GM23338 (cell line): Measurements from ENCODE around the gene SMIM41. TPM values are rescaled to one million over a fixed set of nuclear protein-coding genes. Genes with fewer than 3 reads are reported as not detected.

Experiments used
- ATAC-seq: fragments of 200-7000 bp; cut with Tn5 transposase; 3 replicates; pipeline ENCODE4 v1.9.1; 2020
- DNase-seq: peaks from one replicate; pipeline ENCODE4 v3.0.0-alpha.2; 2015; ENCODE audit warnings: low spot score
- H2AFZ ChIP-seq: fragments of 200-600 bp; sonication (generic); 2 replicates; pipeline ENCODE4 v1.8.0; 2016; ENCODE audit warnings: antibody characterized with exemption, mild to moderate bottlenecking, moderate library complexity
- H3F3A ChIP-seq: fragments of 200-600 bp; sonication (generic); replicated peaks from 2 replicates; pipeline ENCODE4 v1.8.0; 2017; ENCODE audit warnings: antibody characterized with exemption, mixed run types, low read depth
- H3K27ac ChIP-seq: fragments of 200-600 bp; sonication (generic); 2 replicates; pipeline ENCODE4 v1.6.1; 2016; ENCODE audit warnings: low read depth
- H3K27me3 ChIP-seq: fragments of 200-600 bp; sonication (generic); 2 replicates; pipeline ENCODE4 v1.8.0; 2016; ENCODE audit warnings: mild to moderate bottlenecking, mixed run types, moderate library complexity; ENCODE audit not compliant: insufficient read depth
- H3K36me3 ChIP-seq: fragments of 200-600 bp; sonication (generic); 2 replicates; pipeline ENCODE4 v1.8.0; 2016; ENCODE audit warnings: mild to moderate bottlenecking; ENCODE audit not compliant: insufficient read depth
- H3K4me1 ChIP-seq: fragments of 200-600 bp; sonication (generic); 2 replicates; pipeline ENCODE4 v1.8.0; 2016; ENCODE audit warnings: mild to moderate bottlenecking, moderate library complexity; ENCODE audit not compliant: insufficient read depth
- H3K4me2 ChIP-seq: fragments of 200-600 bp; sonication (generic); 2 replicates; pipeline ENCODE4 v1.7.1; 2017; ENCODE audit warnings: mixed run types
- H3K4me3 ChIP-seq: fragments of 200-600 bp; sonication (generic); 2 replicates; pipeline ENCODE4 v1.6.1; 2016; ENCODE audit warnings: mixed run types
- H3K79me2 ChIP-seq: fragments of 200-600 bp; sonication (generic); replicated peaks from 2 replicates; pipeline ENCODE4 v1.8.0; 2017; ENCODE audit warnings: mild to moderate bottlenecking; ENCODE audit not compliant: insufficient read depth
- H3K9me2 ChIP-seq: fragments of 200-600 bp; sonication (generic); 2 replicates; pipeline ENCODE4 v1.8.0; 2017; ENCODE audit not compliant: insufficient read depth
- H4K20me1 ChIP-seq: fragments of 200-600 bp; sonication (generic); replicated peaks from 2 replicates; pipeline ENCODE4 v1.8.0; 2017; ENCODE audit warnings: mild to moderate bottlenecking; ENCODE audit not compliant: insufficient read depth
- H3K27ac Mint-ChIP-seq: 2 replicates; pipeline ENCODE4 v1.8.0; 2020; ENCODE audit warnings: inconsistent platforms, mild to moderate bottlenecking, moderate library complexity, mixed read lengths
- H3K27me3 Mint-ChIP-seq: 3 replicates; pipeline ENCODE4 v1.8.0; 2022; ENCODE audit warnings: low read depth, mild to moderate bottlenecking, moderate library complexity, mixed read lengths, inconsistent platforms; ENCODE audit not compliant: insufficient read depth, poor library complexity
- H3K36me3 Mint-ChIP-seq: 3 replicates; pipeline ENCODE4 v1.8.0; 2021; ENCODE audit warnings: low read depth, mild to moderate bottlenecking, inconsistent platforms, moderate library complexity, mixed read lengths
- H3K4me1 Mint-ChIP-seq: 3 replicates; pipeline ENCODE4 v1.8.0; 2020; ENCODE audit warnings: mild to moderate bottlenecking, inconsistent platforms, mixed read lengths
- H3K4me3 Mint-ChIP-seq: 3 replicates; pipeline ENCODE4 v1.8.0; 2021; ENCODE audit warnings: moderate library complexity, mild to moderate bottlenecking, inconsistent platforms, mixed read lengths
- H3K9me3 Mint-ChIP-seq: 3 replicates; pipeline ENCODE4 v1.8.0; 2020; ENCODE audit warnings: moderate library complexity, mild to moderate bottlenecking, inconsistent platforms, mixed read lengths
- CREB1 ChIP-seq: fragments of 250-450 bp; sonication (Bioruptor Pico); IDR thresholded peaks from 2 replicates; pipeline ENCODE4 v1.5.0; 2020; ENCODE audit warnings: low read depth, mild to moderate bottlenecking, moderate library complexity
- CTCF ChIP-seq, 2 experiments: fragments of 200-600 bp in 1 of 2; sonication (generic) in 1 of 2; conservative IDR thresholded peaks; 2 replicates each; pipeline versions ENCODE4 v1.5.1 to v1.6.1; 2016 to 2017; ENCODE audit warnings: antibody characterized with exemption in 2 of 2, low read depth in 2 of 2, mild to moderate bottlenecking in 2 of 2, moderate library complexity in 1 of 2
- ETS1 ChIP-seq: IDR thresholded peaks from 2 replicates; pipeline ENCODE4 v1.6.1; 2016; ENCODE audit warnings: antibody characterized with exemption
- EZH2 ChIP-seq: fragments of 200-600 bp; sonication (generic); IDR thresholded peaks from one replicate; pipeline ENCODE4 v1.8.0; 2017; ENCODE audit warnings: antibody characterized with exemption, mild to moderate bottlenecking, low read depth; ENCODE audit not compliant: unreplicated experiment
- EZH2phosphoT487 ChIP-seq: fragments of 200-600 bp; sonication (generic); IDR thresholded peaks from one replicate; pipeline ENCODE4 v1.8.1; 2018; ENCODE audit warnings: antibody characterized with exemption; ENCODE audit not compliant: unreplicated experiment
- JUNB ChIP-seq: IDR thresholded peaks from one replicate; pipeline ENCODE4 v1.6.1; 2016; ENCODE audit warnings: antibody characterized with exemption; ENCODE audit not compliant: unreplicated experiment
- NANOG ChIP-seq: IDR thresholded peaks from 2 replicates; pipeline ENCODE4 v1.6.1; 2016; ENCODE audit warnings: antibody characterized with exemption, borderline replicate concordance
- POLR2AphosphoS5 ChIP-seq: IDR thresholded peaks from 2 replicates; pipeline ENCODE4 v1.6.1; 2016; ENCODE audit warnings: antibody characterized with exemption, low read depth
- REST ChIP-seq: IDR thresholded peaks from one replicate; pipeline ENCODE4 v1.6.1; 2018; ENCODE audit warnings: antibody characterized with exemption; ENCODE audit not compliant: unreplicated experiment
- ZNF331 ChIP-seq: fragments of 250-450 bp; sonication (Bioruptor Pico); IDR thresholded peaks from 2 replicates; pipeline ENCODE4 v1.5.0; 2020; ENCODE audit warnings: low read depth, mild to moderate bottlenecking, moderate library complexity
- polyA plus RNA-seq: library from polyadenylated mRNA; unstranded; fragments of >200 nt; fragmentation: Nextera tagmentation; extraction: Ambion mirVana; gene quantifications from 2 replicates; pipeline ENCODE4 v1.2.1, GENCODE V29; 2016
- total RNA-seq: library from RNA; depleted of rRNA; stranded (reverse); fragments of >200 nt; shearing (Covaris generic); gene quantifications from 2 replicates; pipeline ENCODE4 v1.2.3, GENCODE V29; 2014

Gene SMIM41
- total and polyA plus RNA-seq, 2 experiments from 2014 or later: 0.66 TPM

GRCh38 chr12:52147964-52148463 is 68.5 kb downstream of the SMIM41 start (continued):
- TF ChIP-seq POLR2AphosphoS5 (no peak), ETS1 (no peak), EZH2phosphoT487 (no peak), ZNF331 (CRISPR knock-in tag) (no peak), EZH2 (no peak), REST (no peak), CTCF (conservative IDR thresholded peaks at IDR 0.05; ENCODE audit: low read depth in 2 of 2) (no peak)

GRCh38 chr12:52148464-52149181 is 69.1 kb downstream of the SMIM41 start:
- Mint-ChIP-seq H3K27me3 (peaks cover 6% of the 10 kb centered on the region), H3K4me1 (peaks cover 30% of the 10 kb centered on the region), H3K36me3 (no peaks in the 10 kb centered on the region), H3K27ac (peak overlapping the region; percentile 48; the same call in 1 of the 2 replicates), H3K4me3 (no peak overlapping the region), H3K9me3 (no peaks in the 10 kb centered on the region; the same call in 2 of the 3 replicates)
- ATAC-seq (peak; percentile 31), DNase-seq (peak; percentile 56)
- H2AFZ ChIP-seq: no peak overlapping the region
- H3K79me2 ChIP-seq: no peaks in the 10 kb centered on the region
- H4K20me1 ChIP-seq: no peaks in the 10 kb centered on the region
- peaks cover 4% of the 10 kb centered on the region; the same call in 1 of the 2 replicates for H3K4me1 ChIP-seq
- no peaks in the 10 kb centered on the region for H3K9me2 ChIP-seq
- no peaks in the 10 kb centered on the region for H3K27me3 ChIP-seq
- no peak overlapping the region for H3K4me3 ChIP-seq
- no peaks in the 10 kb centered on the region for H3F3A ChIP-seq
- H3K27ac ChIP-seq: peak overlapping the region; percentile 63; the same call in 1 of the 2 replicates
- no peaks in the 10 kb centered on the region for H3K36me3 ChIP-seq
- peak overlapping the region; percentile 26; the same call in 1 of the 2 replicates for H3K4me2 ChIP-seq
- TF ChIP-seq CTCF (conservative IDR thresholded peaks at IDR 0.05; ENCODE audit: low read depth in 2 of 2): no peak
- TF ChIP-seq CREB1: no peak
- no peak for TF ChIP-seq ZNF331 (CRISPR knock-in tag)
- TF ChIP-seq EZH2: no peak
- no peak for TF ChIP-seq EZH2phosphoT487
- TF ChIP-seq REST: no peak
- TF ChIP-seq NANOG: no peak
- TF ChIP-seq JUNB: no peak
- TF ChIP-seq POLR2AphosphoS5: no peak
